ENCODE data around the gene MRAP.

The MRAP gene

DNA sequence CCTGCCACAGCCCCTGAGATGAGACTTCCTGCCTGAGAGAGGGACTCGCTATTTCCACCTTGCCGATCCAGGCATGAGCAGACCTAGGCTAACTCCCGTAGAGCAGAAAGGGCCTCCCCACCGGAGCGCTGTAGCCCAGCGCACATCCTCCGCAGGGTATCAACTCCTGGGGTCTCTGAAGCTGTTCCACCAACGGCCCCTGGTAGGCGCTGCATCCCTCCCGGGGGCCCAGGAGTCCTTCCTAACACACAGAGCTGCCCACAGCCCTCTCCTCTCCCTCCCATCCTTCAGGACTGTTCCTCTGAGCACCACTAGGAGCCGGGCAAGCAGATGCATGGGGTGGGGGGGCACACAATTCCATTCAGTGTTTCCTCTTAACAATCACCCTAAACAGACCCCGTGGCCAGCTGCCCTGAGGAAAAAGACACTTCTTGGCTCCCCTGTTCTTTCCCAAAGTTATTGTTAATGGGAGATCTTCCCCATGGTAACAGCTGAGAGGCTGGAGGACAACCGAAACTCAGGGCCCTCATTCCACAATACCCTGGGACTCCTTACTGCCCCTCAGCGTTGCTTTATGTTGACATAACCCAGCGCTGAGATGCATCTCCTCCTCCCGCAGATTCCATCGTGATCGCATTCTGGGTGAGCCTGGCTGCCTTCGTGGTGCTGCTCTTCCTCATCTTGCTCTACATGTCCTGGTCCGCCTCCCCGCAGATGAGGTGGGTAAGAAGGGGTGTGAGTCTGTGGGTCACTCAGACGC is 7.5 kb downstream of the MRAP start:
- Histone ChIP-seq H3F3A (ENCODE audit: insufficient read depth, low read length) (no peaks in the 10 kb centered on the region), H3K9ac (ENCODE audit: low read length) (no peak overlapping the region), H3K9me3 (replicated peaks; ENCODE audit: insufficient read depth, low read length) (no peaks in the 10 kb centered on the region), H2AFZ (ENCODE audit: low read length) (no peak overlapping the region), H3K27me3 (replicated peaks; ENCODE audit: insufficient read depth, low read length) (no peaks in the 10 kb centered on the region), H3K79me2 (ENCODE audit: low read length) (no peaks in the 10 kb centered on the region), H3K4me1 (ENCODE audit: low read length) (no peaks in the 10 kb centered on the region), H3K36me3 (replicated peaks; ENCODE audit: insufficient read depth, low read length) (no peaks in the 10 kb centered on the region), H4K20me1 (ENCODE audit: insufficient read depth, low read length) (no peaks in the 10 kb centered on the region), H3K4me2 (ENCODE audit: low read depth, low read length) (no peak overlapping the region), H3K4me3 (ENCODE audit: low read length) (no peak overlapping the region), H3K9me2 (replicated peaks; ENCODE audit: insufficient read depth, low read length) (no peaks in the 10 kb centered on the region), H3K27ac (ENCODE audit: low read length) (no peak overlapping the region)
- no peak for DNase-seq
- TF ChIP-seq, protein P1, sequence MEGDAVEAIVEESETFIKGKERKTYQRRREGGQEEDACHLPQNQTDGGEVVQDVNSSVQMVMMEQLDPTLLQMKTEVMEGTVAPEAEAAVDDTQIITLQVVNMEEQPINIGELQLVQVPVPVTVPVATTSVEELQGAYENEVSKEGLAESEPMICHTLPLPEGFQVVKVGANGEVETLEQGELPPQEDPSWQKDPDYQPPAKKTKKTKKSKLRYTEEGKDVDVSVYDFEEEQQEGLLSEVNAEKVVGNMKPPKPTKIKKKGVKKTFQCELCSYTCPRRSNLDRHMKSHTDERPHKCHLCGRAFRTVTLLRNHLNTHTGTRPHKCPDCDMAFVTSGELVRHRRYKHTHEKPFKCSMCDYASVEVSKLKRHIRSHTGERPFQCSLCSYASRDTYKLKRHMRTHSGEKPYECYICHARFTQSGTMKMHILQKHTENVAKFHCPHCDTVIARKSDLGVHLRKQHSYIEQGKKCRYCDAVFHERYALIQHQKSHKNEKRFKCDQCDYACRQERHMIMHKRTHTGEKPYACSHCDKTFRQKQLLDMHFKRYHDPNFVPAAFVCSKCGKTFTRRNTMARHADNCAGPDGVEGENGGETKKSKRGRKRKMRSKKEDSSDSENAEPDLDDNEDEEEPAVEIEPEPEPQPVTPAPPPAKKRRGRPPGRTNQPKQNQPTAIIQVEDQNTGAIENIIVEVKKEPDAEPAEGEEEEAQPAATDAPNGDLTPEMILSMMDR (IDR thresholded peaks at IDR 0.05; ENCODE audit: low read length) = peak; percentile 12; the same call in 1 of the 2 replicates
- TF ChIP-seq EZH2 (optimal IDR thresholded peaks at IDR 0.05; ENCODE audit: low read depth, low read length) = no peak

DNA sequence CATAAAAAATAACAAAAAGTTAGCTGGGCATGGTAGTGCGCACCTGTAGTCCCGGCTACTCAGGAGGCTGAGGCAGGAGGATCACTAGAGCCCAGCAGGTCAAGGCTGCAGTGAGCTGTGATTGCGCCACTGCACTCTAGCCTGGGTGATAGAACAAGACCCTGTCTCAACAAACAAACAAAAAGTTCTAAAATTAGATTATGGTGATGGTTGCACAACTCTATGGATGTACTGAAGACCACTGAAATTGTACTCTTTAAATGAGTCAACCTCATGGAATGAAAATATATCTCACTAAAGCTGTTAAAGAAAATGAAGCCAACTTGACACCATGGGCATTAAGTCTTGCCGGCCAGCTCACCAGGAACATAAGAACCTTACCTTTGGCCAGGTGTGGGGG is 9.1 kb downstream of the MRAP start:
- no peak overlapping the region for H3K9ac ChIP-seq (ENCODE audit: low read length)
- no peaks in the 10 kb centered on the region for H3F3A ChIP-seq (ENCODE audit: insufficient read depth, low read length)
- no peaks in the 10 kb centered on the region for H3K27me3 ChIP-seq (replicated peaks; ENCODE audit: insufficient read depth, low read length)
- no peaks in the 10 kb centered on the region for H4K20me1 ChIP-seq (ENCODE audit: insufficient read depth, low read length)
- H3K4me1 ChIP-seq (ENCODE audit: low read length) = no peaks in the 10 kb centered on the region
- no peaks in the 10 kb centered on the region for H3K36me3 ChIP-seq (replicated peaks; ENCODE audit: insufficient read depth, low read length)
- no peak overlapping the region for H3K4me2 ChIP-seq (ENCODE audit: low read depth, low read length)
- no peak overlapping the region for H3K27ac ChIP-seq (ENCODE audit: low read length)
- no peak for DNase-seq
- H2AFZ ChIP-seq (ENCODE audit: low read length) = no peak overlapping the region
- no peaks in the 10 kb centered on the region for H3K9me3 ChIP-seq (replicated peaks; ENCODE audit: insufficient read depth, low read length)
- no peak overlapping the region for H3K4me3 ChIP-seq (ENCODE audit: low read length)
- TF ChIP-seq EZH2phosphoT487 (IDR thresholded peaks at IDR 0.05; ENCODE audit: low read length) (no peak), EZH2 (optimal IDR thresholded peaks at IDR 0.05; ENCODE audit: low read depth, low read length) (no peak)
- TF ChIP-seq, protein P1 (IDR thresholded peaks at IDR 0.05; ENCODE audit: low read length) = no peak
- no peaks in the 10 kb centered on the region for H3K79me2 ChIP-seq (ENCODE audit: low read length)
- no peaks in the 10 kb centered on the region for H3K9me2 ChIP-seq (replicated peaks; ENCODE audit: insufficient read depth, low read length)

- no peaks in the 10 kb centered on the region for H3K79me2 ChIP-seq (ENCODE audit: low read length)
- H3K4me1 ChIP-seq (ENCODE audit: low read length) = no peaks in the 10 kb centered on the region
- no peak overlapping the region for H3K9ac ChIP-seq (ENCODE audit: low read length)
- H3K36me3 ChIP-seq (replicated peaks; ENCODE audit: insufficient read depth, low read length) = no peaks in the 10 kb centered on the region
- no peaks in the 10 kb centered on the region for H3K9me2 ChIP-seq (replicated peaks; ENCODE audit: insufficient read depth, low read length)
- no peak for DNase-seq
- TF ChIP-seq EZH2 (optimal IDR thresholded peaks at IDR 0.05; ENCODE audit: low read depth, low read length) (no peak), EZH2phosphoT487 (IDR thresholded peaks at IDR 0.05; ENCODE audit: low read length) (no peak)
- TF ChIP-seq, protein P1 (IDR thresholded peaks at IDR 0.05; ENCODE audit: low read length) = no peak
- H3K27ac ChIP-seq (ENCODE audit: low read length) = no peak overlapping the region
- no peaks in the 10 kb centered on the region for H3F3A ChIP-seq (ENCODE audit: insufficient read depth, low read length)
- no peaks in the 10 kb centered on the region for H4K20me1 ChIP-seq (ENCODE audit: insufficient read depth, low read length)
- H3K9me3 ChIP-seq (replicated peaks; ENCODE audit: insufficient read depth, low read length) = no peaks in the 10 kb centered on the region
- no peak overlapping the region for H3K4me2 ChIP-seq (ENCODE audit: low read depth, low read length)
- no peak overlapping the region for H3K4me3 ChIP-seq (ENCODE audit: low read length)
- no peaks in the 10 kb centered on the region for H3K27me3 ChIP-seq (replicated peaks; ENCODE audit: insufficient read depth, low read length)
- H2AFZ ChIP-seq (ENCODE audit: low read length) = no peak overlapping the region
Measured at GRCh38 chr21:32308696-32309095, 10.0 kb downstream of the MRAP start.
